Mononuclear cell (primary cell): ENCODE measurements around the gene LCN10. TPM values are rescaled to one million over a fixed set of nuclear protein-coding genes. Genes with fewer than 3 reads are reported as not detected.

Experiments
- H3K27me3 ChIP-seq: 2 replicates; pipeline ENCODE4 v1.6.0; 2011; ENCODE audit warnings: low read length, control low read depth; ENCODE audit not compliant: insufficient read depth
- H3K4me1 ChIP-seq: 2 replicates; pipeline ENCODE4 v1.5.1; 2011; ENCODE audit warnings: mild to moderate bottlenecking, low read length, control low read depth; ENCODE audit not compliant: insufficient read depth
- H3K4me3 ChIP-seq: 2 replicates; pipeline ENCODE4 v1.5.1; 2011; ENCODE audit warnings: mild to moderate bottlenecking, low read length, moderate library complexity
- H3K9me3 ChIP-seq: 2 replicates; pipeline ENCODE4 v1.5.1; 2011; ENCODE audit warnings: low read depth, mild to moderate bottlenecking, control low read depth, low read length
- total RNA-seq: library from RNA; depleted of rRNA; stranded (reverse); fragments of >200 nt; gene quantifications from one replicate; pipeline ENCODE4 v1.2.3, GENCODE V29; 2012

The LCN10 gene
- total RNA-seq, 1 donor = not detected

DNA sequence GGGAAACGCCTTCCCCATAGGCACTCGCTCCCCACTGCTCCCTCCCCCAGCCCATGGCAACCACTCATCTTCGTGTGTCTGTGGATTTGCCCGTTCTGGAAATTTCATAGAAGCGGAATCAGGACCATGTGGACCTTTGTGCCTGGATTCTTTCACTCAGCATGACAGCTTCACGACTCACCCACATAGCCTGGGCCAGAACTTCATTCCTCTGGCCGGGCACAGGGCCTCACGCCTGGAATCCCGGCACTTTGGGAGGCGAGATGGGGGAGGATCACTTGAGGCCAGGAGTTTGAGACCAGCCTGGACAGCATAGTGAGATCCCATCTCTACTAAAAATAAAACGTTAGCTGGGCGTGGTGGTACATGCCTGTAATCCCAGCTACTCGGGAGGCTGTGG, 42.4 kb downstream of the LCN10 start:
- H3K27me3 ChIP-seq = no peaks in the 10 kb centered on the region
- no peak overlapping the region for H3K4me3 ChIP-seq
- no peaks in the 10 kb centered on the region for H3K9me3 ChIP-seq
- peaks cover 66% of the 10 kb centered on the region for H3K4me1 ChIP-seq

DNA sequence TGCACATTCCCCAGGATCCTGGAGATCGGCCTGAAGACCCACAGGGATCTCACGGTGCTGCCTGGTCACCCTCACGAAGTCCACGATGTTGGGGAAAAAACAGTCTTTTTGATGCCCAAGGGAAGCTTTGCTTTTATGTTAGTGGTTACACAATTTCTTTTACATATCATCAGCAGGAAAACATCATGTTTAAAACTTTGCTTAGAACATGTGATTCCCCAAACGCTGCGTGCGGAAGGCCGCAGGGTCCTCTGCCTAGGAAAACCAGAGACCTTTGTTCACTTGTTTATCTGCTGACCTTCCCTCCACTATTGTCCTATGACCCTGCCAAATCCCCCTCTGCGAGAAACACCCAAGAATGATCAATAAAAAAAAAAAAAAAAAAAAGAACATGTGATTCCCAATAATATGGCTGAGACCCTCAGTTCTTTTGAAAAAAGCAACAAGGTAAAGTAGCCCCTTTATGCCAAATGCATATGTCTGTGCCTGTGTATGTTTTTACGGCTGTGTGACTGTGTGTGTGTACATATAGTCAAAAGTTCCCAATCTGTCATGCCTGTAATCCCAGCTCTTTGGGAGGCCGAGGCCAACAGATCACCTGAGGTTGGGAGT, 44.0 kb downstream of the LCN10 start:
- no peaks in the 10 kb centered on the region for H3K9me3 ChIP-seq
- no peaks in the 10 kb centered on the region for H3K27me3 ChIP-seq
- H3K4me1 ChIP-seq = peaks cover 66% of the 10 kb centered on the region
- no peak overlapping the region for H3K4me3 ChIP-seq

DNA sequence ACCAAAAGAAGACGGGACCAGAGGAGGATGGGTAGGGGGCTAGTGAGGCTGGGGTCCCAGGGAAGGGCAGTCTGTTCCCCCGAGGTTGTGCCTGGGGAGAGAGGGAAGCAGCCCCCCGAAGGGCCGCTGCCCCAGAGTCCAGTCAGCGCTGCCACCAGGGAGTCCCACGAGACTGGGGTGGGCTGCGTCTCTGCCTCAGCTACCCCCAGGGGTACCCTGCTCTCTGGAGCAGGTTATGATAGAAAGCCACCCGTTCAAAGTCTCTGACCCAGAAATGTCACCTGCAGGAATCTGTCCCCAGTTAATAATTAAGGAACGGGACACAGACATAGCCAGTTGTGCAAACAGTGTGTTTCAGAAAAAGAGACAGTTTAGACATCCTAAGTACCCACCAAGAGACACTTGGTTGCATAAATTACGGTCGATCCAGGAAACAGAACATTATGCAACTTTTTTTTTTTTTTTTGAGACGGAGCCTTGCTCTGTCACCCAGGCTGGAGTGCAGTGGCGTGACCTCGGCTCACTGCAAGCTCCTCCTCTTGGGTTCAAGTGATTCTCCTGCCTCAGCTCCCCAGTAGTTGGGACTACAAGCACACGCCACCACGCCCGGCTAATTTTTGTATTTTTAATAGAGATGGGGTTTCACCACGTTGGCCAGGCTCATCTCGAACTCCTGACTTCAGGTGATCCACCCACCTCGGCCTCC, 44.8 kb downstream of the LCN10 start:
- no peaks in the 10 kb centered on the region for H3K27me3 ChIP-seq
- peaks cover 59% of the 10 kb centered on the region for H3K4me1 ChIP-seq
- no peaks in the 10 kb centered on the region for H3K9me3 ChIP-seq
- no peak overlapping the region for H3K4me3 ChIP-seq

GRCh38 chr9:136697146-136697820, 45.5 kb downstream of the LCN10 start:
- Histone ChIP-seq H3K4me3 (no peak overlapping the region), H3K27me3 (no peaks in the 10 kb centered on the region), H3K4me1 (peaks cover 59% of the 10 kb centered on the region), H3K9me3 (no peaks in the 10 kb centered on the region)

- no peaks in the 10 kb centered on the region for H3K27me3 ChIP-seq
These were observed 46.2 kb downstream of the LCN10 start for GRCh38 chr9:136696502-136696901.

DNA sequence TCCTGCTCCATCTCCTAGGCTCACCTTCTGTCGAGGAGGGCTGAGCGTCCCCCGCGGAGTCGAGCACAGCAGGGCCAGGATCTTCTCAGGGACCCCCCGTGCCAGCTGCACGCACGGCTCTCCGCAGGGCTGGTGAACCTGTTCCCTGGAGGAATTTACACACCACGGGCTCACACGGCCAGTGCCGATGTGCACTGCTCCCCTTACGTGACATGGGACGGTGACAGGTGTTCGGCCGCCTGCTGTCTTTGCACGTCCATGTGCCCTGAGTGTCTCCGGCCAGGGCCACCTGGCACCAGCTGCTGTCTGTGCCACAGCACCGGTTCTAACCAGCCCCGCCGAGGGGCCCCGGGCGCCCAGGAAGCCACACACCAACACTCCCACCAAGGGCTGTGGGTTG, 46.8 kb downstream of the LCN10 start:
- Histone ChIP-seq H3K4me1 (peaks cover 50% of the 10 kb centered on the region), H3K27me3 (no peaks in the 10 kb centered on the region), H3K9me3 (no peaks in the 10 kb centered on the region)

More at GRCh38 chr9:136696502-136696901, 46.2 kb downstream of the LCN10 start:
- no peak overlapping the region for H3K4me3 ChIP-seq
- H3K9me3 ChIP-seq = no peaks in the 10 kb centered on the region
- H3K4me1 ChIP-seq = peaks cover 56% of the 10 kb centered on the region

DNA sequence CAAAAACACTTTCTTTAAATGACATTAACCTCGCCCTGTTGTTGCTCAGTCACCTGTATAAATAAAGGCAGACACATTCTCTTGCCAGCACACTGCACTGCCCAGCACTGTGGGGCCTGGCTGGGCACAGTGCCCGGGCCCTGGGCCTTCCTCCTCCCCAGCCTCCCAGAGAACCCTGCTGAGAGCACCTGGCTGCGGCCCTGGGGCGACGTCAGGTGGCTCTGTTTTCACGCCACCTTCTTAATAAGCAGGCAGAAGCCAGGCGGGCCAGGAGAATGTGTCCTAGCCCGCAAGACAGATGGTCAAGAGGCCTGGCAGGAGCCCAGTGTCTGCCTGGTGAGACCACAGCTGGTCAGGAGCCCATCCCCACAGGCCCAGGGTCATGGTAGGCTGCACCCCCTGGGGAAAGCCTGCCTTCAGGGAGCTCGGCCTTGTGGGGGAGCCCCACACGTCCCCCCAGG, 47.3 kb downstream of the LCN10 start:
- Histone ChIP-seq H3K27me3 (no peaks in the 10 kb centered on the region), H3K4me3 (no peak overlapping the region), H3K9me3 (no peaks in the 10 kb centered on the region), H3K4me1 (peaks cover 45% of the 10 kb centered on the region)

More for the DNA sequence above, 46.8 kb downstream of the LCN10 start:
- no peak overlapping the region for H3K4me3 ChIP-seq

- Histone ChIP-seq H3K4me3 (no peak overlapping the region), H3K4me1 (peaks cover 39% of the 10 kb centered on the region), H3K9me3 (no peaks in the 10 kb centered on the region), H3K27me3 (no peaks in the 10 kb centered on the region)
These were observed 47.9 kb downstream of the LCN10 start for GRCh38 chr9:136694872-136695247.

DNA sequence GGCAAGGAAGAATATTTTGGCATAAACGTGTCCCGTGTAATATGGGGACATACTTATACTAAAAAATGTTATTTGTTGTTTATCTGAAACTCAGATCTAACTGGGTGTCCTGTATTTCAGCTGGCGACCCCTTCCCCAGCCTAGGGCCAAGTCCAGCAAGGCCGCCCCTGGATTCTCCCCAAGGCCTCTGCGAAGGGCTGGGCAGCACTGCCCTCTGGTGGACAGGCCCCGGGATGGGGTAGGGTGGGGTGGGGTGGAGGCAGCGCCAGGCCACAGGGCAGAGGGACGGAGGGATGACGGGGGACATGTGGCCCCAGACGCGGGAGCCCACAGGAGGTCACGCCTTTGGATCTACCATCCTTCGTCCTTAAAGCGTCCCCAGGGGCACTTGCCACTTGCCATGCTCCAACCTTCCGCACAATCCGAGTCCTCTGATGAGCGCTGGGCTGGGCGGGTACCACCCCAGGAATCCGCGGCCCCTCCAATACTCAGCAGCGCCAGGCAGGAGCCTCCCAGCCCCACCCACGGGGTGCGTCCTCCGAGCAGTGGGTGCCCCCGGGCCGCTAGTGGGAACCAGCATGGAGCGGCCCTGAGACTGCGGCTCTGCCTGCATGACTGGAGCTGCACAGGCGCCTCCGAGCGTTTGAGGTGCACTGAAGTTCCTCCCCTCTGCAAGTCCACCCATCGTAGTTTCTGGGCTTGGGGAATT, 48.4 kb downstream of the LCN10 start:
- H3K4me3 ChIP-seq = no peak overlapping the region
- H3K9me3 ChIP-seq = no peaks in the 10 kb centered on the region
- H3K4me1 ChIP-seq = peaks cover 35% of the 10 kb centered on the region
- H3K27me3 ChIP-seq = no peaks in the 10 kb centered on the region

DNA sequence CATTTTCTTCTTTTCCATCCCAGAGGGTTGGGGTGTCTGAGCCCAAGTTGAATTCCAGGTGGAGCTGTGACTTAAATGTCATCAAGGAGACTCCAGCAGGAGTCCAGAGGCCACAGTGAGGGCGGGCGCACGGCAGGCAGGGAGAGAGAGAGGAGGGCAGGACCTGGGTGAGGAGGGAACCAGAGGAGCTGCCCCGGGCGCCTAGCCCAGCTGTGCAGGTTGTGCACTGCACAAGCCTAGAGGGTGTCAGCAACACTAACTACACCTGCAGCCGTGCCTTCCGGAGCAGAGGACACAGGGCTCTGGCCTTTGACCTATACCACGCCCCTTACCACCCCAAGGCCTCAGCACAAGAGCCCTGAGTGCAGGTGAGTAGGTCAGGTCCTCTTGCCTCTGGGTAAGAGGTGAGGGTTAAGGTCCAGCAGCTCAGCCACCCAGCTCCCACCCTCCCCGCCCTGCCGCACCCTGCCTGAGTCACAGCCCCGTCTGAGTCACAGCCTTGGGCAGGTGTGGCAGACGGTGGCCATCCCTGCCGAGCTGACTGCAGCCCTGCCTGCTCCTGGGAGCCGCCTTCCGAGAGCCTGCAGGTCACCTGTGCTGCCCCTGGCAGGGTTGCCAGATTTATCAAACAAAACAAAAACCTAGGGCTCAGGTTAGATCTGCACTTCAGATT, 49.1 kb downstream of the LCN10 start:
- Histone ChIP-seq H3K4me3 (no peak overlapping the region), H3K27me3 (no peaks in the 10 kb centered on the region), H3K4me1 (peaks cover 28% of the 10 kb centered on the region), H3K9me3 (no peaks in the 10 kb centered on the region)

DNA sequence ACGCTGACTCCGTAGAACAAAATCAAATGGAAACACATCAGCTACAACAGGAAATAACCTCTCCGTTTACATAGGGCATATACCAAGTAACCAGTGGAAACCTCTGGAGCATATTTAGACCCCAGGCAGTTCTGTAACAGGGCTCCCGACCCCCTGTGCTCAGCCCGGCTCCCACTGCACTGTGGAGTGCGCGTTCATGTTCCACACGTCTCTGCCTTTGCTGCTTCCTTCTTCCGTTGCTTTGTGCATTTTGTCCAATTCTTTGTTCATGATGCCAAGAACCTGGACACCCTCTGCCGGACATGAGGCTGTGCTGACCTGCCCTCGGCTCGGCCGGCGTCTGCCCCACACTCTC, 49.6 kb downstream of the LCN10 start:
- no peak overlapping the region for H3K4me3 ChIP-seq
- peaks cover 26% of the 10 kb centered on the region for H3K4me1 ChIP-seq
- no peaks in the 10 kb centered on the region for H3K9me3 ChIP-seq
- H3K27me3 ChIP-seq = no peaks in the 10 kb centered on the region

GRCh38 chr9:136692185-136693134, 50.3 kb downstream of the LCN10 start:
- Histone ChIP-seq H3K4me3 (no peak overlapping the region), H3K4me1 (peaks cover 25% of the 10 kb centered on the region), H3K27me3 (no peaks in the 10 kb centered on the region), H3K9me3 (no peaks in the 10 kb centered on the region)

GRCh38 chr9:136691316-136692184, 51.2 kb downstream of the LCN10 start:
- peaks cover 19% of the 10 kb centered on the region for H3K4me1 ChIP-seq

More at GRCh38 chr9:136691316-136692184, 51.2 kb downstream of the LCN10 start:
- Histone ChIP-seq H3K4me3 (no peak overlapping the region), H3K9me3 (no peaks in the 10 kb centered on the region), H3K27me3 (no peaks in the 10 kb centered on the region)
